Ovary (tissue), 3 donors: ENCODE results near the gene SLC7A11.

Source experiments
- EP300 ChIP-seq: sonication (generic); formaldehyde crosslinking; IDR thresholded peaks from one replicate; pipeline ENCODE4 v1.6.1; 2017; ENCODE audit warnings: antibody characterized with exemption
- POLR2A ChIP-seq: fragments of 450-650 bp; IDR thresholded peaks from one replicate; pipeline ENCODE4 v1.6.1; 2017; ENCODE audit warnings: antibody characterized with exemption, mild to moderate bottlenecking, moderate library complexity
- TF ChIP-seq, protein P1 (sequence below), 3 donors: fragments of 450-650 bp in 2 of 3; fragments of 200-600 bp in 1 of 3; IDR thresholded peaks; one replicate each; pipeline versions ENCODE4 v1.5.1 to v1.8.0; 2016 to 2022; ENCODE audit warnings: antibody characterized with exemption in 3 of 3, mild to moderate bottlenecking in 1 of 3
- donor health status: DM: no; HTN: no; CAD: no.

GRCh38 chr4:138290805-138291204 lies 48.7 kb upstream of the SLC7A11 start:
- TF ChIP-seq, protein P1, sequence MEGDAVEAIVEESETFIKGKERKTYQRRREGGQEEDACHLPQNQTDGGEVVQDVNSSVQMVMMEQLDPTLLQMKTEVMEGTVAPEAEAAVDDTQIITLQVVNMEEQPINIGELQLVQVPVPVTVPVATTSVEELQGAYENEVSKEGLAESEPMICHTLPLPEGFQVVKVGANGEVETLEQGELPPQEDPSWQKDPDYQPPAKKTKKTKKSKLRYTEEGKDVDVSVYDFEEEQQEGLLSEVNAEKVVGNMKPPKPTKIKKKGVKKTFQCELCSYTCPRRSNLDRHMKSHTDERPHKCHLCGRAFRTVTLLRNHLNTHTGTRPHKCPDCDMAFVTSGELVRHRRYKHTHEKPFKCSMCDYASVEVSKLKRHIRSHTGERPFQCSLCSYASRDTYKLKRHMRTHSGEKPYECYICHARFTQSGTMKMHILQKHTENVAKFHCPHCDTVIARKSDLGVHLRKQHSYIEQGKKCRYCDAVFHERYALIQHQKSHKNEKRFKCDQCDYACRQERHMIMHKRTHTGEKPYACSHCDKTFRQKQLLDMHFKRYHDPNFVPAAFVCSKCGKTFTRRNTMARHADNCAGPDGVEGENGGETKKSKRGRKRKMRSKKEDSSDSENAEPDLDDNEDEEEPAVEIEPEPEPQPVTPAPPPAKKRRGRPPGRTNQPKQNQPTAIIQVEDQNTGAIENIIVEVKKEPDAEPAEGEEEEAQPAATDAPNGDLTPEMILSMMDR (IDR thresholded peaks at IDR 0.05): no peak
- TF ChIP-seq POLR2A (no peak), EP300 (no peak)
